D721Med (cell line): ENCODE measurements around the gene KCNK3.

Experiments used
- DNase-seq: peaks from one replicate; pipeline ENCODE4 v3.0.0; 2011; ENCODE audit warnings: low spot score; ENCODE audit not compliant: insufficient read length
- FAIRE-seq: peaks from 2 replicates; lab custom pipeline; 2011; peaks lifted over from hg19 to GRCh38; lab: Jason Lieb, UNC
- TF ChIP-seq, protein P1 (sequence below): IDR thresholded peaks from 2 replicates; pipeline ENCODE4 v1.5.1; 2012; ENCODE audit warnings: mild to moderate bottlenecking, control low read depth; ENCODE audit not compliant: insufficient read depth; ENCODE audit errors: missing control alignments

Gene KCNK3

DNA sequence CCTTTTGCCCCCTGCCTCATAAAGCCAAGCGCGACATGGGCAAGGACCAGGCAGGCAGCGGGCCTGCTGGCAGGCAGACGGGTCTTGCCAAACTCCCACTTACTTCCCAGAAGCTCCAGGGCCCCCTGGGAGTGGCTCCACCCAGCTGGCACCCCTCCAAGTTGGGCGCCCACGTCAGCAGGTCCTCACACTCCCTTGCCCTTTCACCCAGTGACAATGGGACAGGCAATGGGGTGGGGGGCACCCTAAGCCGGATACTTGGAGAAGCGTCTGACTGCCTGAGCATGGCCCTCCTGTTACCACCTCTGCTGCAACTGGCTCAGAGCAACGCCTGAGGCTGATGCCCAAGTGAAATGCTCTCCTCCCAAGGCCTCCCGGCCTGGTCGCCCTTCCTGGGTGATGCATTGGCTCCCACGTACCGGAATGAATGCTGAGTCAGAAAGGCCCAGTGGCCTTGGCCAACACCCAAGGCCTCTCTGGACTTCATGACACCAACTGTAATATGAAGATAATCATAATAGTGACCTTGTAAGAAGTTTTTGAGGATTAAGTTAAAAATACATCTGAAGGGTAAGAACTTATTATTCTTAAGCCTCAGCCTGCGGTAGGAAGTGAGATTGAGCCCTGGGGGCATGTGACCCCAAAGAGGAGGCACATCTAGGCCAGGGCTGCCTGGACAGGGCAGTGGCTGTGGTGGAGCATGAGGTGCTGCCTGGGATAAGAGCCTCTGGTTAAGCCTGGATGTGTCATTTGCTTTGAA lies 31.6 kb downstream of the KCNK3 start:
- FAIRE-seq = no peak
- TF ChIP-seq, protein P1, sequence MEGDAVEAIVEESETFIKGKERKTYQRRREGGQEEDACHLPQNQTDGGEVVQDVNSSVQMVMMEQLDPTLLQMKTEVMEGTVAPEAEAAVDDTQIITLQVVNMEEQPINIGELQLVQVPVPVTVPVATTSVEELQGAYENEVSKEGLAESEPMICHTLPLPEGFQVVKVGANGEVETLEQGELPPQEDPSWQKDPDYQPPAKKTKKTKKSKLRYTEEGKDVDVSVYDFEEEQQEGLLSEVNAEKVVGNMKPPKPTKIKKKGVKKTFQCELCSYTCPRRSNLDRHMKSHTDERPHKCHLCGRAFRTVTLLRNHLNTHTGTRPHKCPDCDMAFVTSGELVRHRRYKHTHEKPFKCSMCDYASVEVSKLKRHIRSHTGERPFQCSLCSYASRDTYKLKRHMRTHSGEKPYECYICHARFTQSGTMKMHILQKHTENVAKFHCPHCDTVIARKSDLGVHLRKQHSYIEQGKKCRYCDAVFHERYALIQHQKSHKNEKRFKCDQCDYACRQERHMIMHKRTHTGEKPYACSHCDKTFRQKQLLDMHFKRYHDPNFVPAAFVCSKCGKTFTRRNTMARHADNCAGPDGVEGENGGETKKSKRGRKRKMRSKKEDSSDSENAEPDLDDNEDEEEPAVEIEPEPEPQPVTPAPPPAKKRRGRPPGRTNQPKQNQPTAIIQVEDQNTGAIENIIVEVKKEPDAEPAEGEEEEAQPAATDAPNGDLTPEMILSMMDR = no peak
- no peak for DNase-seq

- TF ChIP-seq, protein P1 = no peak
- DNase-seq = no peak
- FAIRE-seq = no peak
Observed at GRCh38 chr2:26724784-26725520, 32.4 kb downstream of the KCNK3 start.

DNA sequence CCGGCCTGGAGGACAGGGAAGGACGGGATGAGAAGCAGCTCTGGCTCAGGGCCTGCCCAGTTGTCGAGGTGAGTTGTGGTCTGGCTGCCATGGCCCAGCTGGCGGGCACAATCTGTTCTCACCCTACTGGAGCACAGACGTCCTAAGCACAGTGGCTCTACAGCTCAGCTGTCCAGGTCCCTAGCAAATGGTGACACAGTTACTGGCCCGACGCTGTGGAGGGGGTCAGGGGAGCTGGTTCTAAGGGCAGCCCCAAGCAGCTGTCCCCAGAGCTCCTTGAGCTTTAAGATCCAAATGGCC lies 32.9 kb downstream of the KCNK3 start:
- no peak for FAIRE-seq
- DNase-seq = no peak
- TF ChIP-seq, protein P1 = no peak

GRCh38 chr2:26726228-26726627 lies 33.7 kb downstream of the KCNK3 start:
- FAIRE-seq = no peak

GRCh38 chr2:26727641-26728561 lies 35.4 kb downstream of the KCNK3 start:
- TF ChIP-seq, protein P1 = no peak
- FAIRE-seq = no peak
- no peak for DNase-seq

More at GRCh38 chr2:26726228-26726627, 33.7 kb downstream of the KCNK3 start:
- DNase-seq = no peak
- TF ChIP-seq, protein P1 = no peak

DNA sequence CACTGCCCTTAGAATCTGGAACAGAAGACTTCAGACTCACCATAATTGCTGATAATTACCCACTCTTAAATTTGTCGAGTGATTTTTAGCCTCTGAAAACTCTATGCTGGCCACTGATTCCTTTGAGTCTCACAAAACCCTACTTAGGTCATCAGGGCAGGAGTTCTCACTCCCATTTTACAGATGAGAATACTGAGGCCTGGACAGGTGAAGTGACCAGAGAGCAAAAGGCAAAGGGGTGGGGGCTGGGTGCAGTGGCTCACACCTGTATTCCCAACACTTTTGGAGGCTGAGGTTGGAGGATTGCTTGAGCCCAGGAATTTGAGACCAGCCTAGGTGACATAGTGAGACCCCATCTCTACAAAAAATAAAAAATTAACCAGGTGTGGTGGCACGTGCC lies 36.8 kb downstream of the KCNK3 start:
- FAIRE-seq (no peak), DNase-seq (no peak)
- TF ChIP-seq, protein P1 = no peak
